Hepatocyte (in vitro differentiated cells): ENCODE results near the gene CARD19. TPM values are rescaled to one million over a fixed set of nuclear protein-coding genes. Genes with fewer than 3 reads are reported as not detected.

Source experiments
- DNase-seq: peaks from one replicate; pipeline ENCODE4 v3.0.0-alpha.2; 2016; ENCODE audit warnings: low spot score
- H2AFZ ChIP-seq: fragments of 200-600 bp; sonication (generic); 2 replicates; pipeline ENCODE4 v1.6.0; 2016; ENCODE audit warnings: antibody characterized with exemption, mild to moderate bottlenecking
- H3K27ac ChIP-seq: fragments of 200-600 bp; sonication (generic); 2 replicates; pipeline ENCODE4 v1.5.1; 2016; ENCODE audit warnings: mild to moderate bottlenecking
- H3K27me3 ChIP-seq: fragments of 200-600 bp; sonication (generic); 2 replicates; pipeline ENCODE4 v1.6.1; 2016
- H3K36me3 ChIP-seq: fragments of 200-600 bp; sonication (generic); replicated peaks from 2 replicates; pipeline ENCODE4 v1.5.1; 2016; ENCODE audit warnings: low read depth; ENCODE audit not compliant: insufficient read depth
- H3K4me1 ChIP-seq: fragments of 200-600 bp; sonication (generic); 2 replicates; pipeline ENCODE4 v1.5.1; 2016; ENCODE audit warnings: mild to moderate bottlenecking, moderate library complexity; ENCODE audit not compliant: insufficient read depth
- H3K4me2 ChIP-seq: fragments of 200-600 bp; sonication (generic); 2 replicates; pipeline ENCODE4 v1.6.0; 2016
- H3K4me3 ChIP-seq: fragments of 200-600 bp; sonication (generic); 2 replicates; pipeline ENCODE4 v1.5.1; 2016; ENCODE audit warnings: mild to moderate bottlenecking
- H3K79me2 ChIP-seq: fragments of 200-600 bp; sonication (generic); 2 replicates; pipeline ENCODE4 v1.6.0; 2017; ENCODE audit warnings: mild to moderate bottlenecking
- H3K9me2 ChIP-seq: fragments of 200-600 bp; sonication (generic); replicated peaks from 2 replicates; pipeline ENCODE4 v1.6.0; 2017; ENCODE audit warnings: mild to moderate bottlenecking; ENCODE audit not compliant: insufficient read depth
- H3K9me3 ChIP-seq: fragments of 200-600 bp; sonication (generic); 2 replicates; pipeline ENCODE4 v1.5.1; 2016; ENCODE audit warnings: low read depth, mild to moderate bottlenecking
- H4K20me1 ChIP-seq: fragments of 200-600 bp; sonication (generic); 2 replicates; pipeline ENCODE4 v1.6.0; 2016; ENCODE audit warnings: mild to moderate bottlenecking; ENCODE audit not compliant: insufficient read depth, poor library complexity, severe bottlenecking
- CTCF ChIP-seq: fragments of 200-600 bp; sonication (generic); IDR thresholded peaks from 2 replicates; pipeline ENCODE4 v1.5.1; 2016; ENCODE audit warnings: antibody characterized with exemption, mild to moderate bottlenecking; ENCODE audit not compliant: poor library complexity
- EZH2 ChIP-seq: fragments of 200-600 bp; sonication (generic); IDR thresholded peaks from 2 replicates; pipeline ENCODE4 v1.6.1; 2016; ENCODE audit warnings: antibody characterized with exemption, mild to moderate bottlenecking, borderline replicate concordance
- EZH2phosphoT487 ChIP-seq: fragments of 200-600 bp; sonication (generic); IDR thresholded peaks from one replicate; pipeline ENCODE4 v1.6.1; 2018; ENCODE audit warnings: antibody characterized with exemption, mild to moderate bottlenecking, low read depth, moderate library complexity; ENCODE audit not compliant: unreplicated experiment, severe bottlenecking
- WGBS: methylation state at CpG from one replicate; pipeline ENCODE4 v1.1.6; 2016; ENCODE audit warnings: low lambda C conversion rate; ENCODE audit errors: missing lambda C conversion rate; 5-methylcytosine and 5-hydroxymethylcytosine counted together
- polyA plus RNA-seq: library from polyadenylated mRNA; unstranded; fragments of >200 nt; fragmentation: Nextera tagmentation; extraction: Ambion mirVana; gene quantifications from 2 replicates; pipeline ENCODE4 v1.2.1, GENCODE V29; 2016
- total RNA-seq: library from RNA; depleted of rRNA; stranded (reverse); fragments of >200 nt; gene quantifications from 2 replicates; pipeline ENCODE4 v1.2.3, GENCODE V29; 2014

Gene CARD19
- total and polyA plus RNA-seq, 2 experiments from 2014 or later, result 51.3 to 72.1 TPM

- no peaks in the 10 kb centered on the region for H4K20me1 ChIP-seq
- no peak overlapping the region for H3K4me3 ChIP-seq
- peak overlapping the region; percentile 73 for H3K27ac ChIP-seq
- no peaks in the 10 kb centered on the region for H3K27me3 ChIP-seq
- no peak for TF ChIP-seq CTCF
- no peak for TF ChIP-seq EZH2
- TF ChIP-seq EZH2phosphoT487, result no peak
- peak; percentile 3 for DNase-seq
- no peak overlapping the region for H3K4me2 ChIP-seq
- peaks cover 12% of the 10 kb centered on the region for H3K79me2 ChIP-seq
- no peaks in the 10 kb centered on the region for H3K9me2 ChIP-seq
- H3K4me1 ChIP-seq, result peaks cover 20% of the 10 kb centered on the region
- H3K36me3 ChIP-seq, result no peaks in the 10 kb centered on the region
- WGBS, result 91% methylated on average over 7 of the region's 7 CpGs
- H3K9me3 ChIP-seq, result no peaks in the 10 kb centered on the region
- H2AFZ ChIP-seq, result no peak overlapping the region
Measured at GRCh38 chr9:93092251-93092991, 3.6 kb upstream of the CARD19 start.

GRCh38 chr9:93093127-93093876 lies 2.7 kb upstream of the CARD19 start:
- peak; percentile 47 for DNase-seq
- no peaks in the 10 kb centered on the region for H3K27me3 ChIP-seq
- H3K36me3 ChIP-seq, result no peaks in the 10 kb centered on the region
- TF ChIP-seq CTCF (no peak), EZH2 (no peak), EZH2phosphoT487 (no peak)
- H3K9me3 ChIP-seq, result no peaks in the 10 kb centered on the region
- no peak overlapping the region for H2AFZ ChIP-seq
- H3K4me1 ChIP-seq, result peaks cover 29% of the 10 kb centered on the region
- no peaks in the 10 kb centered on the region for H3K9me2 ChIP-seq
- WGBS, result 74% methylated on average over 11 of the region's 11 CpGs
- H3K4me3 ChIP-seq, result no peak overlapping the region
- H3K4me2 ChIP-seq, result no peak overlapping the region
- H3K79me2 ChIP-seq, result peaks cover 20% of the 10 kb centered on the region
- no peaks in the 10 kb centered on the region for H4K20me1 ChIP-seq
- H3K27ac ChIP-seq, result peak overlapping the region; percentile 73

- Histone ChIP-seq H3K9me2 (no peaks in the 10 kb centered on the region), H3K79me2 (peaks cover 27% of the 10 kb centered on the region), H3K9me3 (no peaks in the 10 kb centered on the region), H3K27me3 (no peaks in the 10 kb centered on the region), H3K4me1 (peaks cover 32% of the 10 kb centered on the region), H4K20me1 (no peaks in the 10 kb centered on the region), H3K36me3 (no peaks in the 10 kb centered on the region), H3K27ac (peak overlapping the region; percentile 93), H2AFZ (no peak overlapping the region), H3K4me2 (no peak overlapping the region), H3K4me3 (no peak overlapping the region)
- TF ChIP-seq EZH2, result no peak
- no peak for TF ChIP-seq CTCF
- no peak for TF ChIP-seq EZH2phosphoT487
- peak; percentile 5 for DNase-seq
- WGBS, result 74% methylated on average over 7 of the region's 7 CpGs
Measured at GRCh38 chr9:93093877-93094657, 1.9 kb upstream of the CARD19 start.
